Measurements from ENCODE around the gene SLC24A2.

Gene SLC24A2

GRCh38 chr9:19807182-19807892 lies 18.5 kb upstream of the SLC24A2 start:
- DNase-seq (ENCODE audit: low spot score): no peak
- TF ChIP-seq, protein P1, sequence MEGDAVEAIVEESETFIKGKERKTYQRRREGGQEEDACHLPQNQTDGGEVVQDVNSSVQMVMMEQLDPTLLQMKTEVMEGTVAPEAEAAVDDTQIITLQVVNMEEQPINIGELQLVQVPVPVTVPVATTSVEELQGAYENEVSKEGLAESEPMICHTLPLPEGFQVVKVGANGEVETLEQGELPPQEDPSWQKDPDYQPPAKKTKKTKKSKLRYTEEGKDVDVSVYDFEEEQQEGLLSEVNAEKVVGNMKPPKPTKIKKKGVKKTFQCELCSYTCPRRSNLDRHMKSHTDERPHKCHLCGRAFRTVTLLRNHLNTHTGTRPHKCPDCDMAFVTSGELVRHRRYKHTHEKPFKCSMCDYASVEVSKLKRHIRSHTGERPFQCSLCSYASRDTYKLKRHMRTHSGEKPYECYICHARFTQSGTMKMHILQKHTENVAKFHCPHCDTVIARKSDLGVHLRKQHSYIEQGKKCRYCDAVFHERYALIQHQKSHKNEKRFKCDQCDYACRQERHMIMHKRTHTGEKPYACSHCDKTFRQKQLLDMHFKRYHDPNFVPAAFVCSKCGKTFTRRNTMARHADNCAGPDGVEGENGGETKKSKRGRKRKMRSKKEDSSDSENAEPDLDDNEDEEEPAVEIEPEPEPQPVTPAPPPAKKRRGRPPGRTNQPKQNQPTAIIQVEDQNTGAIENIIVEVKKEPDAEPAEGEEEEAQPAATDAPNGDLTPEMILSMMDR (IDR thresholded peaks at IDR 0.05; ENCODE audit: extremely low read depth, missing control alignments): no peak

GRCh38 chr9:19804431-19804830 lies 15.6 kb upstream of the SLC24A2 start:
- TF ChIP-seq, protein P1 (IDR thresholded peaks at IDR 0.05; ENCODE audit: extremely low read depth, missing control alignments): no peak
- DNase-seq (ENCODE audit: low spot score): no peak

DNA sequence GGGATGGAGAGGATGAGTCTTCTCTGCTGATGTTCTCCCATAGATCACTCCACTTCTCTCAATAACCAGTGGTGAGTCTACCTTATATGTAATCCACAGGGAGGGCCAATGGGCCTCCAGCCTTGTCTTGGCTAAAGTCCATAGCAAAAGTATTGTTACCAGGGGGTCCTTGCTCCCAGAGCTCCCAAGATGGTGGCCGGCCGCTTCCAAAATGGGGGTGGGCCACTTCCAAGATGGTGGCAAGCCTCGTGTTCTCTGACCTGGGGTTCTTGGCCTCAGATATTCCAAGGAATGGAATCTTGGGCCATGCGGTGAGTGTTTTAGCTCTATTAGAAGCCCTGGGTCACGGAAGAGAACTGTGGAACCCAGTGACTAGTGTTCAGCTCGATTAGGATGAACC lies 12.0 kb upstream of the SLC24A2 start:
- DNase-seq (ENCODE audit: low spot score): no peak
- TF ChIP-seq, protein P1 (IDR thresholded peaks at IDR 0.05; ENCODE audit: extremely low read depth, missing control alignments): no peak

GRCh38 chr9:19799784-19800183 lies 10.9 kb upstream of the SLC24A2 start:
- DNase-seq (ENCODE audit: low spot score): no peak
- TF ChIP-seq, protein P1 (IDR thresholded peaks at IDR 0.05; ENCODE audit: extremely low read depth, missing control alignments): no peak

GRCh38 chr9:19788152-19788551 lies 685 bp downstream of the SLC24A2 start:
- TF ChIP-seq, protein P1 (IDR thresholded peaks at IDR 0.05; ENCODE audit: extremely low read depth, missing control alignments): no peak
- no peak for DNase-seq (ENCODE audit: low spot score)

DNA sequence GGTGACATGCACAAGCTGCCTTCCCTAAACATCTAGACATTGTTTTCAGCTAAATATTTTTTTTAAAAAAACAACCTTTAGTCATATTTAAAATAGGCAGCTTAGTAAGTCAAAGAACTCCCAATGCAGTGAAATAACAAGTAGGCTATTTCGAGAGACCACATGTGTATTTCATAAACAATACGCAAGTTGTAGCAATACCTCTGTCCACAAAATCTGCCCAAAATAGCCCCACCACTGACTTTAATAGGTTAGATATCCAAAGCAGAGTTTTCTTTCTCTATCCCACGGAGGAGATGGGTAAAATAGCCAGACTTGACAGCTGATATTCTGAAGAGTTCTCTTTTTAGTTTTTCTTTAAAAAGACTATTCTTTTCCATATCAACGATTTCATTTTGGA lies 1.2 kb downstream of the SLC24A2 start:
- no peak for DNase-seq (ENCODE audit: low spot score)
- TF ChIP-seq, protein P1 (IDR thresholded peaks at IDR 0.05; ENCODE audit: extremely low read depth, missing control alignments): no peak

DNA sequence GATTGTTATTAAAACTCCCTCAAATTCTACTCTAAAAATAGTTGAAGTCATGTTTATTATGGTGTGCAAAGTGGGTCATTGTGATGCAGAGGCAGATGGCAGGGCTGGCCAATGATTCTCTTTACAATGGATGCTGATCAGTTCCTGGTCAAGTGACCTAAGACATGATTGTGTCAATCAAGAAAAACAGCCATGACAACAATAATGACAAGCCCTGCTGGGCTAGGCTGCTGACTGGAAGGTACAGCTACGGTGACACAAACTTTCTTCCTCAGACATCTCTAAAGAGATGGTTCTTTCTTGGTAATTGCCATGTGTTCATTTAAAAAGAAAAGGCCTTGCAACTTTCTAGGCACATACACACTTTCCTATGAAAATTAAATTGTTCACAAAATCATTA lies 3.6 kb downstream of the SLC24A2 start:
- TF ChIP-seq, protein P1 (IDR thresholded peaks at IDR 0.05; ENCODE audit: extremely low read depth, missing control alignments): no peak
- no peak for DNase-seq (ENCODE audit: low spot score)

Data from GM20000 (cell line).